GM10248 (cell line): ENCODE results near the gene GNG7.

Experiments
- CTCF ChIA-PET: fragments of 300-600 bp; sonication (Branson Sonifier 250); formaldehyde crosslinking; extraction: SDS; loops from one replicate; lab custom pipeline; 2021; ENCODE audit warnings: antibody characterized with exemption; lab: Yijun Ruan, JAX
- POLR2A ChIA-PET: fragments of 350-650 bp; sonication (Branson Sonifier 250); formaldehyde crosslinking; extraction: SDS; loops from one replicate; lab custom pipeline; 2020; ENCODE audit warnings: antibody characterized with exemption; lab: Yijun Ruan, JAX
- DNase-seq: peaks from one replicate; pipeline ENCODE4 v3.0.0; 2012; ENCODE audit errors: extremely low spot score
- CTCF ChIP-seq: IDR thresholded peaks from 2 replicates; pipeline ENCODE4 v1.5.1; 2012; ENCODE audit warnings: mild to moderate bottlenecking, low read depth; ENCODE audit errors: extremely low read depth, missing control alignments, control extremely low read depth

GNG7 gene

GRCh38 chr19:2490659-2491058, 211.8 kb downstream of the GNG7 start:
- POLR2A ChIA-PET: interaction anchor here (2.1 kb wide), 1 partner anchor 15 kb away, joined by 15 read pairs; the partner anchor contains the start of gene GADD45B
- no peak for TF ChIP-seq CTCF
- CTCF ChIA-PET: interaction anchor here (1.3 kb wide), 1 partner anchor 124 kb away, joined by 4 read pairs; no protein-coding TSS in a partner anchor
- DNase-seq: no peak

GRCh38 chr19:2488942-2489731, 213.4 kb downstream of the GNG7 start:
- POLR2A ChIA-PET: interaction anchor here (2.1 to 3.5 kb wide), 2 partner anchors 13 kb away, joined by 15 to 17 read pairs; partner anchors contain the start of gene GADD45B
- TF ChIP-seq CTCF: no peak

GRCh38 chr19:2488405-2488941, 214.0 kb downstream of the GNG7 start:
- TF ChIP-seq CTCF: no peak
- no peak for DNase-seq
- ChIA-PET CTCF (no interaction called here), POLR2A (interaction anchor here (3.5 kb wide), 1 partner anchor 12 kb away, joined by 17 read pairs; the partner anchor contains the start of gene GADD45B)

More at GRCh38 chr19:2488942-2489731, 213.4 kb downstream of the GNG7 start:
- CTCF ChIA-PET: no interaction called here
- DNase-seq: peak; percentile 49

GRCh38 chr19:2487842-2488241, 214.7 kb downstream of the GNG7 start:
- ChIA-PET POLR2A (interaction anchor here (3.5 kb wide), 1 partner anchor 12 kb away, joined by 17 read pairs; the partner anchor contains the start of gene GADD45B), CTCF (no interaction called here)
- DNase-seq: no peak
- TF ChIP-seq CTCF: no peak

- DNase-seq: no peak
- CTCF ChIA-PET: no interaction called here
- no peak for TF ChIP-seq CTCF
- POLR2A ChIA-PET: interaction anchor here (3.5 kb wide), 1 partner anchor 11 kb away, joined by 17 read pairs; the partner anchor contains the start of gene GADD45B
These were observed 215.4 kb downstream of the GNG7 start for GRCh38 chr19:2487090-2487489.

- ChIA-PET POLR2A (interaction anchor here (0.6 to 3.5 kb wide), 2 partner anchors 9 to 115 kb away, joined by 4 to 17 read pairs; partner anchors contain the start of gene GADD45B), CTCF (interaction anchor here (1.6 kb wide), 1 partner anchor 126 kb away, joined by 8 read pairs; no protein-coding TSS in a partner anchor)
- TF ChIP-seq CTCF: no peak
- no peak for DNase-seq
These were observed 217.1 kb downstream of the GNG7 start for GRCh38 chr19:2485428-2485827.
